PC-3 (cell line): ENCODE results near the gene PGP.

Source experiments
- CTCF ChIP-seq: fragments of 300-600 bp; sonication (generic); conservative IDR thresholded peaks from 2 replicates; pipeline ENCODE4 v1.5.1; 2017; ENCODE audit warnings: antibody characterized with exemption, low read depth, mild to moderate bottlenecking, low read length
- EZH2 ChIP-seq: fragments of 300-600 bp; sonication (generic); IDR thresholded peaks from one replicate; pipeline ENCODE4 v1.6.1; 2017; ENCODE audit warnings: antibody characterized with exemption, mild to moderate bottlenecking, low read length; ENCODE audit not compliant: unreplicated experiment

- TF ChIP-seq CTCF: no peak
- no peak for TF ChIP-seq EZH2
These were observed 40.7 kb downstream of the PGP start for GRCh38 chr16:2173916-2174315.
